ENCODE measurements around the gene ZNF831.

The ZNF831 gene

GRCh38 chr20:59141818-59142581 is 21.6 kb upstream of the ZNF831 start:
- FAIRE-seq (no peak), DNase-seq (ENCODE audit: insufficient read length, low spot score) (no peak)

DNA sequence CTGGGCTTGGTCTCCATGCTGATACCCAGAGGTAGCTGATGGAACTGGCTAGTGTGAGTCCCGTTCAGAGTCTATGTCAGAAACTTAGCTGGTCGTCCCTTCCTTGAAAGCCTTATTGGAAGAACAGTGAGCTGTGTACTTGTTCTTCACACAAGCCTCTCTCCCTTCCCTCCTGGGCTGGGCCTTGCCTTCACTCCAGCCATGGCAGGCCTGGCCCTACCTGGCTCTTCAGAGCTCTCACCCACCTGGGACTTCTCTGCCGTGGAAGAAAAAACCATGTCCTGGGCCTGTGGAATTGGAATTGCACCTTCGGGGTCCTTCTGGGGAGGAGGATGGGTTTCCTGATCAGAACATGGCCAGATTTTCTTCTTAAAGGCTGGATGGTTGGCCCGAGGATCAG is 20.3 kb upstream of the ZNF831 start:
- FAIRE-seq (no peak), DNase-seq (ENCODE audit: insufficient read length, low spot score) (no peak)
- no peak for TF ChIP-seq CTCF (IDR thresholded peaks at IDR 0.05; ENCODE audit: insufficient read depth, missing control alignments)

More at GRCh38 chr20:59141818-59142581, 21.6 kb upstream of the ZNF831 start:
- no peak for TF ChIP-seq CTCF (IDR thresholded peaks at IDR 0.05; ENCODE audit: insufficient read depth, missing control alignments)

DNA sequence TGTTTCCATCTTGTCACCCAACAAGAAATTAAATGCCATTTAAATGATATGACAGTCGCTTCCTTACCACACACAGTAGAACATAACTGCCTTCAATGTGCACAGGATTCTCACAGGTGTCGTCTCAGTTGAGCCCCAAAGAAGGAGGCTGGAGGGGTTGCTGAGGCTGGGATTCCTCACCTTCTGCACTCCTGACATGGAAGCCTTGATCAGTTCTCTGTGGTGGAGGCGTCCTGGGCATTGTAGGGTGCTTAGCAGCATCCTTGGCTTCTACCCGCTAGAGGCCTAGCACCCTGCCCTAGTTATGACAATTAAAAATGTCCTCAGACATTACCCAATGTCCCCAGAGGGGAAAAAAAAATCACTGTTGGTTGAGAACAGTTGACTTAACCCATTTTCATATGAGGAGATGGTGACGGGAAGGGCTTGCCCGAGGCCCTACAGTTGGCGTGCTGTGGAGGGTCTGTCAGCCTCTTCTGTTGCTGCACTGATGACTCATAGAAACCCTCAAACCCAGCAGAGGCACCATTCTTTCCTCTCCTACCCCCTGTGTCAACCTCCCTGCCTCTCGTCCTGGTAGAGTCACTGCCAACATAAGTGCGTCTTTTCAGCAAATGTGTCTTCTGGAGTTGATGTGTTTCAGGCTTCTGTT is 19.3 kb upstream of the ZNF831 start:
- TF ChIP-seq CTCF (IDR thresholded peaks at IDR 0.05; ENCODE audit: insufficient read depth, missing control alignments) = no peak
- no peak for FAIRE-seq
- no peak for DNase-seq (ENCODE audit: insufficient read length, low spot score)

- FAIRE-seq (no peak), DNase-seq (ENCODE audit: insufficient read length, low spot score) (no peak)
- no peak for TF ChIP-seq CTCF (IDR thresholded peaks at IDR 0.05; ENCODE audit: insufficient read depth, missing control alignments)
Observed at GRCh38 chr20:59144831-59145196, 18.8 kb upstream of the ZNF831 start.

DNA sequence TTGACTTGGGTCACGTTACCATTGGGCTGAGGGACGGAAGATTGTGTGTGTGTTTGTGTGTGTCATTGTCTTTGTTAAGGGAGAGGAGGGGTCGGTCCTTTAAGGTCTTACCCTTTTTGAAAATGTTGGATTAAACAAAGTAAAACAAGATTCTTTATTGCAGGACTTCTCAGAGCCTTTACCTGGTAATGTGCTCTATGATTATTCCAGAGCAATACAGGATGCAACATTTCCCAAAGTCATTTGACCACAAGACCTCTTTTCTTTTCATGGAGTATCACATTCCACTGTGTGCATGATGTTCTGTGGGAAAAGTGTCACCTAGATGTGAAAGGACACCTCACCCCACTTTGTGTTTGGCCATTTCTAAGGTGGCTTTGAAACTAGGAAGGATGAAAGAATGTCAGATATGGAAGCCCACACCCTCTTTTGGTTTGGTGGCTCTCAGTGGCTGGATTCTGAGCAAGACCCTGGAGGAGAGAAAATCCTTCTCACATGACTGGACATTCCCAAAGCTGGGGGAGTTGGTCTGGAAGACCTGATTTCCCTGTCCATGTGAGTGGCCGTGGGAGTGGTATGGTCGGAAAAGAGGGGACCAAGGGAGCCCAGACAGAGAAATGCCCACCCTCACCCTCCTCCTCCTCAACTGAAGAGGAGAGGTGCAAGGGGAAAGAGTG is 18.2 kb upstream of the ZNF831 start:
- FAIRE-seq = no peak
- no peak for DNase-seq (ENCODE audit: insufficient read length, low spot score)
- TF ChIP-seq CTCF (IDR thresholded peaks at IDR 0.05; ENCODE audit: insufficient read depth, missing control alignments) = no peak

DNA sequence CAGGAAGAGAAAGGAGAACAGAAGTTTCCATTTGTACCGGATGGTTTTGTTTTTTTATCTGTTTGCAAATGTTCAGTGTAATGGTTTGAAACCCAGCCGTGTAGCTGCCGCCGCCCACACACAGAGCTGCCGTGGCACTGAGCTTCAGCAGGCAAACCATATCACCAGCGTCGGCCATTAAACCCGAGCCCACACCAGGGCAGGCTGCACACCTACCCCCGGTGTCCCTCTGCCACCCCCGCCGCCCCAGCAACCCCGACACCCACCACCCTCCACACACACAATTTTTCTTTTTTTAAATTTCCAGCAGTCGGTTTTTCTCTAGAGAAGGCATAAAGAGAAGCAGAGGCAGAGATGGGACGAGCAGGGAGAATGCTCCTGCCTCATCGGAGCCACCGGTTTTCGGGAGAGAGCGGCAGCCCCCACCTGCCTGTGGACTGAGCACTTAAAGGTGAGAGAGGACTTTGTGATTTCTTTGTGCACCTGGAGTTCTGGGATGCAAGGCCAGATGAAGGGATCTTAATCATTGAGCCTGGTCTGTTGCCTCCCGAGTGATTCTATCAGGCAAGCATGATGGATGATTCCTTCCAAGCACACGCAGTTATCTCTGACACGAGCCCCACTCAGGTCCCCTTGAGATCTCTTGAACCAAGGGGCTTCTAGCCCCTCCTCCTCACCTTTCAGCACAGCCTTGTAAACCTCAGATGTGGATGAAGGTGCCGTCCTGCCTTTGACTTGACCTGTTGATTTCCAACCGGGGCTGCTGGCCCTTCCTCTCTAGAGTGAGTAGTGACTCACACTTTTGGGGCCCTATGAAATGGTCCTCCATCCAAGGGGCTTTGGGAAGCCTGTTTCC is 17.5 kb upstream of the ZNF831 start:
- FAIRE-seq = no peak
- DNase-seq (ENCODE audit: insufficient read length, low spot score) = no peak
- TF ChIP-seq CTCF (IDR thresholded peaks at IDR 0.05; ENCODE audit: insufficient read depth, missing control alignments) = no peak
